GM18873 (cell line): Measurements from ENCODE around the gene SLC19A1.

ENCODE experiments used
- ATAC-seq: cut with Tn5 transposase; IDR thresholded peaks from one replicate; pipeline ENCODE4 v1.9.1; 2021; ENCODE audit warnings: mild to moderate bottlenecking, moderate library complexity, moderate number of reproducible peaks; ENCODE audit not compliant: unreplicated experiment, low FRiP score

SLC19A1 gene

GRCh38 chr21:45482899-45483821 is 59.1 kb downstream of the SLC19A1 start:
- ATAC-seq: no peak

DNA sequence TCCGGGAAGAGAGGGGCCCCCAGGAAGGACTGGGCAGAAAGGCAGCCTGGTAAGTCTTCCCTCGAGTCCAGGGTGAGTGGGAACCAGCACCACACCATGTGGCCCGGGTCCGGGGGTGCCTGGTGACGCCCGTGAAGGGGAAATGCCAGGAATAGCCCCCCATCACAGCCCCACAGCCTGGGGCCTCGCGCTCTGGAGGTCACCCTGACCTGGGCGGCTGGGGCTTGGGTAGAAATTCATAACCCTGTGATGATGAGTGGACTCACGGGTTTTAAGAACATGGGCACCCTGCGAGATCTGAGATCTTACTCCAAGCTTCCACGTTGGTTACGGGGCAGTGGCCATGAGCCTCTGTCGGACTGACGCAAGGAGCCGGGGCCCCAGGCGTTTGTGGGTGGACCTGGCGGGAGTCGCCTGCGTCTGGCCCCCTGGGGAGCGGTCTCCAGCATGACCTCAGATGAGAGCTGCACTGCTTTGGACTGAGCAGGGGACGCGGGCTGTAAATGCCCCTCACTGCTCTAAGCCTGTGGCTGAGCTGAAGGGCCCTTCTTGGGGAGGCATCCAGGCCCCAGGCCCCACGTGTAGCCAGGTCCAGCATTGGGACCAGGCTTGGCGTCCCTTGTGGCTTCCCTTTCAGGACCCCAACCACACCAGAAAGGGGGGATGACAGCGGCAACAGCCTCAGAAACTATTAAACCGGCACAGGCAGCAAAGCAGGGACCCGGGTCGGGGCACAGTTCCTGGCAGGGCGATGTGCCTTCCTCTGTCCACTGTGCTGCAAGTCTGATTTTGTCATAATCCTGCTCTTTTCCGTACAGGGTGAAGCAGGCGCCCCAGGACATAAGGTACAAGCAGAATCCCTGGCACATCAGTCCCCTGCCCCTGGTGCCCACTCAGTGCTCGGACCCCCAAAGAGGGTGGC is 60.0 kb downstream of the SLC19A1 start:
- no peak for ATAC-seq

DNA sequence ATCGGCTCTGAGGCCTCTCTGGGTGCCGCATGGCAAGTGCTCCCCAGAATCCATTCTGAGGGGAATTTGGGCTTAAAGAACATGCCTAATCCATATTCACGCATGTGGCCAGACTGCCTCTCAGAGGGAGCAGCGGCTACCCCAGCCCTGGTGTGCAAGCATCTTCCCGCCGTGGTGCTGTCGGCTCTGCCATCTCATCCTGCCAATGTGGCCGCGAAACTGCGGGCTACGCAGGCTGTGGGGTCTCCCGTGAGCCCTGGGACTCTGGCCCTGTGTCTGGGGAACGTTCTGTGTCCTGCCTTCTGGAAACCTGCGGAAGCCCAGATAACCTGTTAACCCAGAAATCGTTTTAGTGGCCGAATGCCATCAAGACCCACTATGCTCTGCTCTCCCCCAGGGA is 60.7 kb downstream of the SLC19A1 start:
- no peak for ATAC-seq

DNA sequence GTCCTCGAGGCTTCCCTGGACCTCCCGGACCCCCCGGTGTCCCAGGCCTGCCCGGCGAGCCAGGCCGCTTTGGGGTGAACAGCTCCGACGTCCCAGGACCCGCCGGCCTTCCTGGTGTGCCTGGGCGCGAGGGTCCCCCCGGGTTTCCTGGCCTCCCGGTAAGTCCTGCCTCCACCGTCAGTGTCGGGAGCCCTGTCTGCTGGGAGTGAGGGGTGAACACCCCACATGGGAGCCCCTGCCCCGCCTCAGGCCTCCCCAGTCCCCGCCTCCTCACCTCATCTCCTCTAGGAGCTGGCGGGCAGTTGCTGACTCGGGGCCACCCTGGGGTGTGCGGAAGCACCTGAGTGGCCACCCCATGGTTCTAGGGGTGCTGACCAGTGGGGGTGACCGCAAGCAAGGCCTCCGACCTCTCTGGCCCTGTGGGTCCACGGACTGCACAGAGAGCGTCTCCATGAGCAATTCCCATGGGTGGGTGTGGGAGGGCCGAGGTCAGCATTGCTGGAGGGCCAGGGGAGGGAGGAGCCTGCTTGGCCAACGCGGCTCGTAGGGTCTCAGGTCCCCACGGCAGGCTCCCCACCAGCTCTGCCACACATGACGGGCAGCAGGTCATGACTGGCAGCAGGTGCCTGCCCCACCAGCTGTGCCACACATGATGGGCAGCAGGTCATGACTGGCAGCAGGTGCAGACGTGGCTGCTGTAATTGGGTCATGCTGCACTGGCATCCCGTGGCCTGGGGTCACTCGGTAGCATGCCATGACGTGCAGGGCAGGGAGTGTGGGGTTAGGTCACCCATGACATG is 61.3 kb downstream of the SLC19A1 start:
- no peak for ATAC-seq

DNA sequence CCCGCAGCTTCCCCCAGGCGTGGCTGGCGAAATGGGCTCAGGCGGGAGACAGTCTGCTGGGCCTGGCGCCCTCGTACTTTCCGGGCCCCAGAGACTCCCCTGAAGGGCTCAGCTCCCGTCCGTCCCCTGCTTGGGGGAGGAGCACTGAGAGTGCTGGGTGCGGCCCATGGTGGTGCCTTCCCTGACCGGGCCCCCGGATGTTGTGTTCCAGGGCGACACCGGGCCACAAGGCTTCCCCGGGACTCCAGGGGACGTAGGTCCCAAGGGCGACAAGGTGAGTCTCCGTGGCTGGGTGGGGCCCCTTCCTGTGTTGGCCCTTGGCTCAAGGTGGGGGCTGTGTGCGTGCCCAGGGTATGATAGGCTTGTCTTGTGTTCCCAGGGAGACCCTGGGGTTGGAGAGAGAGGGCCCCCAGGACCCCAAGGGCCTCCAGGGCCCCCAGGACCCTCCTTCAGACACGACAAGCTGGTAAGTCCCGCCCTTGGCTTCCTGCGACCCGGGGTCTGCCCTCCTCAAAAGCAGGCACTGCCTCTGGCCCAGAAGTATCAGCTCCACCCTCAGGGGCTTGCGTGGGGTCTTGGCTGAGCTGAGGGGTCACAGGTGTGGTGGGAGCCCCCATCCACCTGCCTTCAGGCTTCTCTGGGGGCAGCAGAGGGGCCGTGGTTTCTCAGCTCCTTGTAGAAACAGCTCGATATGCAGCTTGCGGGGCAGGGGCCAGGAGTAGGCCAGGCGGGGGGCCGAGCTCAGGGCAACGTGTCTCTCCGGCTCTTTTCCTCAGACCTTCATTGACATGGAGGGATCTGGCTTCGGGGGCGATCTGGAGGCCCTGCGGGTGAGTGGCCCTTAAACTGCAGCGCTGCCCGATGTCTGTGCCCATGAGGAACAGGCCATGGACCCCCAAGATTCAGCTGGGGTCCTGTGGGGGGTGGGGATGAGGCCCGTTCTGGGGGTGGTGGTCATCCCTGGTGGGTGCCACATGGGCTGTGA is 62.3 kb downstream of the SLC19A1 start:
- ATAC-seq: no peak

GRCh38 chr21:45478816-45479669 is 63.2 kb downstream of the SLC19A1 start:
- ATAC-seq: no peak

DNA sequence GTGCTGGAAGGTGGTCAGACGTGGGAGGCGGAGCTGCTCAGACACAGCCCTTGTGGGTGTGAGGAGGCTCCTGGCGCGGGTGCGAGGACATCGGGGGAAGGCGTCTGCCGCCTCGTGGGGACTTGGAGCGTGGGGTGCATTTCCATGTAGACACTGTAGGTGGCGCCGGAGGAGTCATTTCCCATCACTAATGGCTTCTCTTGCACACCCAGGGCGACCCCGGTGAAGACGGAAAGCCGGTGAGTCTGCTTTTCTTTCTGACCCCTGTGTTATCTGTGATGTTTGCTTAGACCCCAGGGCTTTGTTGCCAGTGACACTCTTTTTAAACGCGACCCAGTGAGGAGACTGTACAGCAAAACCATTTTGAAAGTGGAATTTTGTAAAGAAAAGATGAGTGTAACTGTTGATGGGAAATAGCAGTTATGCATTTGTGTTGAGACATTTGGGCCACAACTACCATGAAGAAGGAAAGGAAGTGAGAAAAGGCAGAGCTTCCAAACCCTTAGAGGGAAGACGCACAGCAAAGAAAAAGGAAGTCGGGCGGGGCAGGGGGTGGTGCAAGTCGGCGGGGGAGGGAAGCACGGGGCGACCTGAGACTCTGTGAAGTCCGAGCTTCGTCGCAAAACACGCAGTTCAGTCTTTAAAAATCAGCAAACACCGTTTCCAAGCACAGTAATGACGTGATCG is 64.0 kb downstream of the SLC19A1 start:
- no peak for ATAC-seq

GRCh38 chr21:45477176-45478114 is 64.8 kb downstream of the SLC19A1 start:
- no peak for ATAC-seq

DNA sequence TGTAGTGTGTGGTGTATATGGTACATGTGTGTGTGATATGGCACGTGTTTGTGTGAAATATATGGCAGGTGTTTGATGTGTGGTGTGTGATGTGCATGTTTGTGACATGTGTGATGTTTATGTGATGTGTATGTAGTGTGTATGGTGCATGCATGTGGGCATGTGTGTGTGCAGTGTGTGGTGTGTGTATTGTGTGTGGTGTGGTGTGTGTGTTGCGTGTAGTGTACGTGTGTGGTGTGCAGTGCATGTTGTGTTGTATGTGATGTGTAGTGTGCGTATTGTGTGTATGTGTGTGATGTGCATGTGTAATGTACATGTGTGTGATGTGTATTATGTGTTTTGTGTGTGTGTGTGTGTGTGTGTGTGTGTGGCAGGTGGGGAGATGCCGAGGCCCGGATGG is 65.7 kb downstream of the SLC19A1 start:
- no peak for ATAC-seq

DNA sequence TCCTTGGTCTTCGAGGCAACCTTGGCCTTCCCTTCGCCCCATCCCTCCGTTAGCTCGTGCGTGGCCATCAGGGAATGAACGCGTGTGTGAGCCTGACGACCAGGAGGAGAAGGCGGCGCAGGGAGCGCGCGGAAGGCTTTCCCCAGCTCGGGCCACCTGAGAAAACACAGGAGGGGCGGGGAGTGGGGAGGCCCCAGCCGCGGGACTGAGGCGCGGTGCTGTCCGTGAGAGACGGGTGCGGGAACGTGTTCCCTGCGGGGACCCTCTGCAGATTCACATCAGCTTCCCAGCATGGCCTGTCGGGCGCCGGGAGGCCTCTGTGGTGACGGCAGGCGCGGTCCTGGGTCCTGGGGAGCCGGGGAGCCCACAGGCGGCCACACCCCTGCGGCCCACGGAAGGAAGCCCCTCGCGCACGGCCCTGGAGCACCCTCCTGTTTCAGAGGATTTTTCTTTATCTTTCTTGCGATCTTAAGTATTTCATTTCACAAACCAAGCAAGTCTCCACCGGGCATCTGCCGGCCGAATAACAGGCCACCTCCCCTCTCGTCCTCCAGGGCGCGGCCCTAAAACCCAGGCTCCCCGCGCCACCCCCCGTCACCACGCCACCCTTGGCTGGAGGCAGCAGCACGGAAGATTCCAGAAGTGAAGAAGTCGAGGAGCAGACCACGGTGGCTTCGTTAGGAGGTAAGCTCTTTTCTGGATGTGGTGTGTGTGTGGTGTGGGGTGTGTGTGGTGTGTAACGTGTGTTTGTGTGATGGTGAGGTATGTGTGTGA is 66.3 kb downstream of the SLC19A1 start:
- ATAC-seq: no peak

DNA sequence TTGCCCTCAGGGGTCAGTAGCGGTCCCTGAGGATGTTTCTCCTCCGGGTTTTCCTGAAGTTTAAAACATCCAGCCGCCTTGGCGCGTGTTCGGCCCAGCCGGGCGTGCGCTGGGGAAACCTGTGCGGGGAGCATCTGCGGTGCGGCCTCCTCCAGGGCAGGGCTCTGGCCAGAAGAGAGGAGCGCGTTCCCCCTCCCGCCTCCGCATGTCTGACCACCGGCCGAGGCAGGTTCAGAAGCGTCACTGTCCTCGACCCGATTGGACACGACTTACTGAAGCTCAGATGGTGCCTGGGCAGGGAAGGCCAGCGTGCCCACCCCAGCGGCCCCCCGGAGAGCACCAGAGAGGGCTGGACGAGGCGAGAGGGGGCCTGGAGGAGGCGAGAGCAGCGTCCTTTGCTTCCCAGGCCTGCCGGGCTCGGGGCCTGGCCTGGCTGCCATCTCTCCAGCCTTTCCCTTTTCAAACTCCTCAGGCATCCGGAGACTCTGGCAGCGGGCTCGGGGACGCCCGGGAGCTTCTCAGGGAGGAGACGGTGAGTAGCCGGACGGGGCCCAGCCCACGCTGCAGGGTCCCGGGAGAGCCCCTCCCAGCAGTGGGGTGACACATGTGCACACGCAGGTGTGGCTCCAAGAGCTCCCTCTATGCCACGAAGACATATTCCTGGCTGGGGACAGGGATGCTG is 67.1 kb downstream of the SLC19A1 start:
- no peak for ATAC-seq

GRCh38 chr21:45474323-45474950 is 67.8 kb downstream of the SLC19A1 start:
- no peak for ATAC-seq

GRCh38 chr21:45473496-45474322 is 68.5 kb downstream of the SLC19A1 start:
- ATAC-seq: no peak
